GM18867 (cell line): ENCODE measurements around the gene SPOCK1.

Experiments
- ATAC-seq: cut with Tn5 transposase; IDR thresholded peaks from one replicate; pipeline ENCODE4 v1.9.1; 2021; ENCODE audit warnings: mild to moderate bottlenecking, moderate library complexity; ENCODE audit not compliant: unreplicated experiment

Gene SPOCK1

DNA sequence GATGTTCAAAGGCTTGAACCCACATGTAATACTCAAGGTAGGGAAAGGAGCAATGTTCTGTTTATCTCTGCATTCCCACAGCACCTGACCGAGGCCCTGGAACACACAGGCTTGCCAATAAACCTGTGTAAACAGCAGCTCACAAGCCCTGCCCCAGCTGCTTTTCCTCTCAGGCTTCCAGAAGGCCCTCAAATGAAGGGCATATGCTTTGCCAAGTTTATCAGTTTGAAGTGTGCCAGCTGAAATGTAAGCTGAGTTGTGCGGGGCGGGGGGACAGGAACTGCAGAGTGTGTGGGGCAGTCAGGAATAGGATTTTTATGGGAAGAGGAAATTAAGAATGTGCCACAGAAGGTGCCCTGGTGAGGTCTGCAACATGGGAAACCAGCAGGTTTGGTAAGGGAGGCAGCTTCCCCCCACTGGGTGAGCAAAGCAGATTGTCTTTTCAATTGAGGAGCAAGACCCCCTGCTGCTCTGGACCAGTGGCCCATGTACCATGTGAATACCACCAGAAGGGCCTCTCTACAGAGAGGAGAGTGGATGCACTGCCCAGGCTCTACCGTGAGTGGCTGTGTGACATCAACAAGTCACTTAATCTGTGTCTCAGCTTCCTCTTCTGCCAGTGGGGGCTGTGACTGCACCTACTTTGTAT, 194.8 kb downstream of the SPOCK1 start:
- ATAC-seq, result no peak

DNA sequence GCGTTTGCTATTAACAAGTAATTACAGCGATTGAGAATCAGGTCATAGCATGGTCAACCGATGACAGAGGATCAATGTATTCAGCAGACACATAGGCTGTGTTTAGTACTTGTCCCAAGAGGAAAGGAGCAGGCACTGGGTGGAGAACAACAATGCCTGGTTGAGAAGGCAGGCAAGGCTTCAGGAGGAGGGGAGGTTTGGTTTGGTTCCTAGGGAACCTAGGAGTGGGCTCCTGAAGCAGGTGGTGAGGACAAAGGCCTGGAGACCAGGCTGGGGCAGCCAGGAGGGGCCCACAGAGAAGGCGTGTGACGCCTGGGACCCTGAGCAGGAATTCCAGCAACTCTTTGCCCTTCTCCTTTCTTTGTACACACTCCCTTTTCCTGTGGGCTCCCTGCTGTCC, 195.6 kb downstream of the SPOCK1 start:
- ATAC-seq, result no peak

DNA sequence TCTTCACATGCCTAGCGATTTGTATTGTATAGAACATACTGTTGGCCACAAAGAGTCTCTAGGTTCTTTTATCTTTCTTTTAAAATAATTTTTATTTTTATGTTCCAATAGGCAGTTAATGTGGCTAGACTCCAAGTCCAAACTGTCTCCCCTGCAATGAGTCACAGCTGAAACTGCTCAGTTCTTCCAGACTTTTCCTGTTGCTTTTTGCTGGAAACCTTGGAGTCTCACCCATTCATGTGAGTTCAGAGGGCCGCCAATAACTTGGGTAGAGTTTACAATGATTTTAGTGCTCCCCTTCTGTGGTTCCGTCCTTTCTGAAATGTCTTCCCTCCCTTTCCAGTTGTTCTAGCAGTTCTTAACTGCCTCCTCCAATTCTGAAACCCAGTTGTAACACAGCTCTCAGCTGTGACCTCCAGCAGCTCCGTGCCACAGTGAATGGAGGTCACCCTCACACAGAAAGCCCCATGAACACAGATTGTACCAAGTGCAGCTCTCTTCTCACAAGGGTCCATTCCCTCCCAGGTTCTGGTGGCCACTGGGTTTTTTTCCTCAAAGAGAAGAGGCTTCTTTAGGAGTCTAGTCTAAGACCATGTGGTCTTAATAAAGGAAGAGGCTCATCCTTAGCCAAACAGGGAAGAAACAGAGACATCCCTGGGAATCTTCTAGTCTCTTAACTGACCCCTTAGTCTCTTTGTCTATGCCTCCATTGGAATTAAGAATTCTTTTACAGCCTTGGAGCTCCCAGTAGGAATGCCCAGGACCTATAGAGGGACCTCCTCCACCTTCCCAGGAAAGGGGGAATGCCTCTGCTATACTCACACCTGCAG, 198.5 kb downstream of the SPOCK1 start:
- no peak for ATAC-seq

DNA sequence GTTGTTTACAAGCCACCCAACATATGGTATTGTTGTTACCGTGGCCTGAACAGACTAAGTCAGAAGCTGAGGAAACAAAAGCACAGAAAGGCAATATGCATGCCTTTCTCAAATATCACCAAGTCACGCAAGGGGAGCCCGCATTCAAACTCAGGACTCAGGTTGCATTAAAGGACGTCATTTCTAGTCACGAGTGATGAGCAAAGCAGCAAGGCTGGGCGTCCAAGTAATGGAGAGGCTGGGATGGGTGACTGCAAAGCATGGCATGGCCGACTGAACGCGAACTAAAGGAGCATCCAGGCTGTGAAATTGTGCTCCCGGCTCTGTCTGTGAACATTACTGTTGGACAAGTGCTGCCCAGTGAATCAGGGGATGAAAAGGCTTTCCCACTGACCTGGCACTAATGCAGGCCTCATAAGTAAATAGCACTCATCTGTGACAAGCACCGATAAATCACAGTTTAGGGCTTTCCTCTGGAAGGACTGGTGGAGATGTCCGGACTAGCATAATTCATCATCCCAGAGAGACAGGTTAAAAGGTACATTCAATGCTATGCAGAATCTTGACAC, 202.8 kb downstream of the SPOCK1 start:
- no peak for ATAC-seq

DNA sequence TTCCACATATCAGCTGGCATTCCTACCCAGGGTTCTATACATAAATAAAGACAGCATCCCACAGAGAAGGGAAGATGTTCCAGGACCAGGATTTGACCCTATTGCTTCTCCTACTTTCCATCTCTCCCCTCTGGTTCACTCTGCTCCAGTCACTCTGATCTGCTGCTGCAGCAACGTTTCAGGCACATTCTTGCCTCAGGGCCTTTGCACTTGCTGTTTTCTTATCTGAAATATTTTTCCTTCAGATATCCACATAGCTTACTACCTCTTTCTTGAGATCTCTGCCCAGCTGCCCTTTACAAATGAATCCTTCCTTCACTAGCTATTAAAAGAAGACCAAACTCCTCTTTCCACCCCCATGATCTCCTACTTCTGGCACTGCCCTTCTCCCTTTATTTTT, 204.5 kb downstream of the SPOCK1 start:
- no peak for ATAC-seq

DNA sequence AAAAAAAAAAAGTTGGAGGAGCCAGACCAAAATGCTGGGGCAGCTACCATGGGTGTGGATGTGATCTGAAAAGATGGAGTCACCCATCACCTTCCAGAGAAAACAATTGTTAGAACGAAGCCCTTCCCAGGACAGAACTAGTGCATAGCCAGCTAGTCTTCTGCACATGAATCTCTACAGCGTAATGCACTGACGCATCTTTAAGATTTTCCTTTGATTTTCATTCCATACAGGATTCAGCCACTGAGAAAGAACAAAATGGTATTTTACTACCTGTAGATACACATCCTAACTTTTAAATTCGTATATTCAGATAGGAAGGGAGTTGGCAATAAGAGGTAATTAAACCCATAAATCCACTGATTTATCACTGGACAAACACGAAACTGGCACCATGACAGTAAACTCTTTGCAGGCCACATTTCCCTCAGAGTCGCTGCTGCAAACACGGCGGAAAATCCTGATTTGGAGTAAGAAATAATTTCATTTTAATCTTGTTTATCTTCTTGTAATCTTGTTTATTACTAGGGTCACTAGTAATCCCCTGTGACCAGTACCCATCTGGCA, 206.6 kb downstream of the SPOCK1 start:
- no peak for ATAC-seq

DNA sequence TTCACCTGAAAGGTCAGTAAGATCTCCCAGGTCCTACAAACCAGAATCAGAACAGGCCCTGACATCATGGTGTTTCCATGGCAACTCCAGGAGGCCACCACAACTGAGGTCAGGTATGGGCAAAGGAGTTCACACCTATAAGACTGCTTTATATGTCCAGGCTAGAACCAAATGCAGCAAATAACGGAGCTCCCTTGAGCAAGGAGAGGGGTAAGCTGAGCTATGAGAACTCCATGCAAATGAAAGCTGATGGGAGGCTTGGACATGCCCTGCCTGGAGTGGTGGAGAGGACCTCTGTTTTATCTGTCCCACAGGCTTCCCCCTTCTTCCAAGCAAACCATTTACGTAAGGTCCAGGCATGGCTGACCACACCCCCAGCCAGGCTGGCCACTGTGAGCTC, 207.7 kb downstream of the SPOCK1 start:
- no peak for ATAC-seq

DNA sequence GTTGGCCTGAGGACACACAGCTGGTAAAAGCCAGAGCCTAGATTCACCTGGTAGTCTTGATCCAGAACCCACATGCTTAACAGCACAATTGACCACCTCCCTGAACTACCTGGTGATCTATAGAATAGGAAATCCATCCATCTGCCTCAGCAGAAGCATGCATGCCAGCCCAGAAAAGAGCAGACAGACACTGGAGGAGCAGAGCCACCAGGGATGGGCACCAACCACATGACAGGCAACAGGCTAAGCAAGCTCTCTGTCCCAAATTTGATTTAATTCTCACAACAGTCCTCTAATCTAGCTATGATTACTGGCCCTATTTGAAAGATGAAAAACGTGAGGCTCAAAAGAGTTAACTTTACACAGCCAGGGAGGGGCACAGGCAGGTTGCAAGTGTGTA, 208.1 kb downstream of the SPOCK1 start:
- no peak for ATAC-seq

DNA sequence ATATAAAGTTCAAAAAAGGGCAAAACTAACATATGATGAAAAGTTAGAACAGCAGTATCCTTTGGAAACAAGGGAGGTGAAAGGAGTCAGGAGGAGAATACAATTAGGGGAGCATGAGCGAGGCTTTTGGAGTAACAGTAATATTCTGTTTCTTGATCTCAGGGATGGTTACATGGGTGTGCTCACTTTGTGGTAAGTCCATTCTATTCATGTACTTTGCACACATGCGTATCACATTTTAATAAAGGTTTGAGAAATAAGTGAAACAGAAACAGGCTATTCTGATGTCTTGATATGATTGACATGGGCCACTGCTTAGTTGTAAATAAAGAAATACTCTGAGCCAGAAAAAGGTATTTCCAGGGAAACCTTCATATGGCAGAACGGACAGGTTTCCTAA, 208.8 kb downstream of the SPOCK1 start:
- ATAC-seq, result no peak

DNA sequence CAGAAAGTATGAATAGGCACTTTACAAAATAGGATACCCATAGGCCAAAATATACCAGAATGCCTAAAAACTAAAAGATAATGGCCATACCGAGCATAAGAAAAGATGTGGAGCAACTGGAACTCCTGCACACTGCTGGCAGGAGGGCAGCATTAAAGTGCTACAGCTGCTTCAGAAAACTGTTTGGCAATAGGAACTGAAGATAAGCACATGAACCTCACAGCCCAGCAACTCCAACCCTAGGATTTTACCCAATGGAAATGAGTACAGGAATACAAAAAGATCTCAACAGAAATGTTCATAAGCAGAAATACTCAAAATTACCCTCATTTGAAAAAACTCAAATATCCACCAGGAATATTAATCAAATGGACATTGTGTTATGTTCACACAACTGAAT, 209.3 kb downstream of the SPOCK1 start:
- no peak for ATAC-seq

DNA sequence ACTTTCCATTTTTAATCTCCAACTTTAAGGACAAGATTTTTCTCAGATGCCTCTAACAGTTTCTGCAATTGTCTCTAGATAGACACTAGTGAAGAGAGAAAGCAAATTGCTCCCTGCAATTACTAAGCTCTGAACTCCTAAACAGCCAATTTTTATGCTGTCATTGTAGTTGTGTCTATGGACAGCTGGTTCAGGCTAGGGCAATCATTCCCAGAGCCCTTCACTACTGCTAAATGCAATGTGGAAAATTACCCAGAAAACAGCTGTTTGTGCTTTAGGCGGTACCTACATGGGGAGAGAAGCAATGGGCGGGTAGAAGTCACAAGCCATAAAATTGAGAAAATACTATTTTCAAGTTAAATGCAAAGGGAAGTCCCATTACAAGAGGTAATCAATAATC, 211.6 kb downstream of the SPOCK1 start:
- ATAC-seq, result no peak

DNA sequence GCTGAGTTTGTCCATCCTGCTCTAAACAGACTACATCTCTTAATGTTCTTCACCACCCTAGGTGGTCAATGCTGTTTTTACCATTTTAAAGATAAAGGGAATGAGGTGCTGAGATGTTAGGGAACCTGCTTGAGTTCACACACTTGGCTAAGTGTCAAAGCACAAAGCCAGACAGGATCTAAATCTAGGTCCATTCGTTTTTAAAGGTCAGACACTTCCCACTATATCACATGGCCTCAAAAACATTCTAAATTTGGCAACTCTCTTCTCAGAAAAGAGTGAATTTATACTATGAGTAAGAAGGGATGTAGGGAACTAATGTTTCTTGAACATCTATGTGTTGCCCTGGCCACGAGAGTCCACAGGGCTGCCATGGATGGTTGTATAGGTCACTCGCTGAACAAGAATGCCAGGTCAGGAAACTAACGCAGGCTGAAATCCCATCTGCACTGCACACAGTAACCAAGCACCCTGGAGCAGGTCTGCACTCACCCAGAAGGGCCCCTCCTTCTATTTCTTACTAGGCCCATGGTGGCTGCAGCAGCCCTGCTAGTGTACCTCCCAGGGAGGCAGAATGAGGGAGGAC, 213.0 kb downstream of the SPOCK1 start:
- ATAC-seq, result no peak

DNA sequence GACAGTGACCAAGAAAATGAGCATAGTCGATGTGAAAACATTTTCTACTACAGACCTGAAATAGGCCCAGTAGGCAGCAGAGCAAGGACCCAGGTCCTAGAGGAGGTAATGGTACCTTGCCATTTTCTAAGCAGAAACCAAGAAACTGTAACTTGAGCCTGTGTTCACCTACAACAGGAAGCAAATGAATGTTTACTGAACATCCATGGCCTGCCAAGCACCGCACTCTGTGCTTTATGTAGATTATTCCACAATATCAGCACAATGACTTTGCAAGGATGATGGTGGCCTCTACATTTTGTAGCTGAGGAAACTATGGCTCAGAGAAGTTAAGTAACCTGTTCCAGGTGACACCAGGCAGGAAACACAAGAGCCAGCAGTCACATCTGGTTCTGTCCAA, 215.3 kb downstream of the SPOCK1 start:
- ATAC-seq, result no peak

DNA sequence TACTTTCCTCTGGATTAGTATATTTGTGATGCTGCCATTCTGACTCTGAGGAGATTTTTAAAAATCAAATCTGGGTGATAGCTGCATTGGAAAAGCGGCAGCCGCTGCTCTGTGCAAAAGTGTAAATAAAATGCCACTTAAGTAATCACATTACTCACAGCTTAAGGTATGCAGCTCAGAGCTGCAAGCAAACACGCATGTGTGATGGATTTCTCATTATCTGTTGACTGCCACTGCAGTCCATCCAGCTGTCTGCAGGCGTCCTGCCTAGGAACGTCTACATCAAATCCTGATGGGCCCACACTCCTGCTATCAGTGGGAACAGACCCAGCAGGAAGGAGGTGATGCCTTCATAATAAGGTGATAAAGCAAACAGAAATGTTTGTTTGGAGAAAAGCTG, 216.9 kb downstream of the SPOCK1 start:
- ATAC-seq, result no peak

DNA sequence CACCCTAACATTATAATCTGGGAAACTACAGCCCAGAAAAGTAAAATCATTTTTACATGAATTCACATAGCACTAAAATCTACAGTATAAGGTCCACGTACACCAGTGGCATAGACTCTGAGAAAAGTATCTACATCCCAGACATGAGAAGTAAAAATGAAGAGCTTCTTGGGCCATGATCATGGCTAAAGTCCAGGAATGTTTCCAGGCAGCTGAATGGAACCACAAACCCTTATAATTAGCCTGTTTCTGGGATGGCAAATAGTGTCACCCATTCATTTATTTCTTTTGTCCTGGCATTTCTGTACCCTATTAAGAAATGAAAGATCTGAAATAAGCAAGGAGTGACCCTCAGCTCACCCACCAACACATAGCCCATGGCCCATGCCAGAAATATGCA, 217.9 kb downstream of the SPOCK1 start:
- ATAC-seq, result no peak

DNA sequence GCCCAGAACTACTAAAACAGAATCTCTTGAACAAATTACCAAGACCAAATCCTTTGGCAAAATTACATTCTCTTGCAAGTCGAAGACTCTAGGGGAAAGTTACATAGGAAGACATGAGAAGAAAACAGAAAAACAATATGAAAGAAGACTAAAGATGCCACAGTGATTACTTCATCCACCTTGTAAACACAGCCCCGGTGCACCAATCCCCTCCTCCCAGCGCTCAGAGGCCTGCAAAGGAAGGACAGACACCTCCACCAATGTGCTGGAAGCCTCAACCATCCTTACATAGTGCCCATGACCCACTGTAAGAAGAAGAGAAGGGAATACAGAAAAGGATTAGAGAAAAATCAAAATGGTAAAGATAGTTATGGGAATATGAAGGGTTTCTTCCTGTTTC, 218.5 kb downstream of the SPOCK1 start:
- ATAC-seq, result no peak

DNA sequence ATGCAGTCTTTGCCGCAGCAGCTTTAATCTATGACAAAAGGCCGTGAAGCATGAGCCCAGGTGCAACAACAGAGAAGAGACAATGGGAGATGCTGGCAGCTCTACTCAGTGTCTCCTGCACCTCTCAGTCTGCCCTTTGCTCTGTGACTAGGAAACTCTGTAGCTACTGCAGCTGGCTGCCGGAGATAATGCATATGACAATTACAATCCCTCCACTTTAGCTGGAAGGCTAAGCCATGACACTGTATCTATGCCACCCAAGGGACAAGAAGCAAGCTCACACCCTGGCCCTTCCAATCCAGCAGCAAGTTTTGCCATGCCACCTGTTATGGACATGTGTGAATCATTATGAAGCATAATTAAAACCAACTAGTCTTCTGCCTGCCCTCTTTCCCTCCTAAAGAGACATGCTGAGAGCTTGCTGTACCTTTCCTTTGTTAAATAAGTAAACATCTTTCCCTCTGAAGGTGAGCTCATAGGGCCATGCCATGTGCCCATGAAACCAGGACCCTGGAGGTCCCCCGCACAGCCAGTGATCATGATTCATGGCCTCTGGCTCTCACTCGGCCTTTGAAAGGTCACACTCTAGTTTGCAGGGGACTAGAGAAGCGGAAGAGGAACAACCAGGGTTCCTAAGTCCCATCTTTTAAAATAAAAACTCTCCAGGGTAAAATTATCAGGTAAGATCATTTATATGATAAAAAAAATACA, 219.4 kb downstream of the SPOCK1 start:
- no peak for ATAC-seq

DNA sequence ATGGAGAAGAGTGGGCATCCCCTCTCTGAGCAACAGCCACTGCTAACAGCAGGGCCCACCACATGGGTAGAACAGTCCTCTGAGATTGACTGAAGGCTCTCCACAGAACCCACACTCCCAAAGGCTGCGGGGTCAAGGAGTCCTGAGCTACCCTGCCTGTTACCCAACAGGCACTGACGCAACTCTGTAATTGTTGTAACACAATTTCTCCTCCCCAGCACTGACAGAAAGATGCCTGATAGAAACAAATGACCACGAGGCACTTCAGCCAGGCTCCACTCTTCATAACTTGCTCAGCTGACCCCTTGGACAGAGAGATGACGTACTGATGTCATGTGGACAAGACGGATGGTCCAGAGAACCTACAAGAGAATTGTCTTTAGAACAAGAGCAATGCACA, 220.7 kb downstream of the SPOCK1 start:
- no peak for ATAC-seq

DNA sequence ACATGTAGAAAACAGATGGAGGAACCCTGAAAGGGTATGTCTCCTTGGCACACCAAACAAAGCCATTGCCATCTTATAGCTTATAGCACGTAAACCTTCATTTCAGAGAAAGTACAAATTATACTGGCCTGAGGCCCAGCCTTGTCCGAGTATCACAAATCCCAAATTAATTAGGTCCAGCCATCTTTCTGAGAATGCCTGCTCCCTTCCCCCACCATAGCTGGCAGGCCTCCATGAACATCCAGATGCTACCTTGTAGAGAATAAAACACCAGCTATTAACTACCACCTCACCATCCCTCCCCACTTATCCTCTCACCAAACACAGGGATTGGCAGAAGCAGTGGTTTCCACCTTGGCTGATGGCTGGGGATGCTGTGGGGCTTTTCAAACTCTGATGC, 224.0 kb downstream of the SPOCK1 start:
- no peak for ATAC-seq

DNA sequence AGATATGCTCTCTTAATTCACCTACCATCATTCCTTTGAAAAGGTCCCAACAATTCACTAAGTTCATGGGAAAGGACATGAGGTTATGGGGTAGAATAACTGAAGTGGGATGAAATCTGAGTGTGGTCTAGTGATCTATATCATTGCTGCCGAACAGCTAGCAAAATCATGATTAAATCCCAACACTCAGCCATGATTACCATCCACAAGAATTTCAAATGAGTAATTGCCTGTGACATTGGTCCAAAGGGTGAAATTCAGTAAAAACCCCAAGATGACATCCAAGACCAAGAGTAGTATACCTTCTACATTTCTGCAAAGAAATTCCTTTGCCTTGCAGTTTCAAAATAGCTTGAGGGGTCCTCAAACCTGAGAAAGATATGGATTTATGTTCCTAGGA, 225.6 kb downstream of the SPOCK1 start:
- no peak for ATAC-seq

DNA sequence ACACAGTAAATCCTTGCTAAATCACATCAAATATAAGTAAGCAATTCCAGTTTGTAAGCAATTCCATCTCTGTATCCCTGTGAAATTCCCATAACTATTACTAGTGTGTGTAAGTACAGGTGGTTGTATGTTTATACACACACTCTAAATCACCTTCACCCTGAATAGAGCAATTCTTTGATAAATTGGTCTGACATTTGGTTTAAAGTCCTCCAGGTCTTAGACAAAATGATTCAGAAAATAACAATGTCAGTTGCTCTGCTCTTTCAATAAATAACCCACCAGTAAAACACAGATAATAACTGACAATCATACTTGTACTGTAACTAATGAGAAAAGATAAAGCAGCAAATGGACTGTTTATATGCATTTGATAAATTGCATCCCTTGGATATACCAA, 226.3 kb downstream of the SPOCK1 start:
- no peak for ATAC-seq
